HG02642 (cell line): Measurements from ENCODE around the gene CARD9.
"Not testable (repeated sequence)": the region's sequence is repeated elsewhere in the genome, so short reads cannot be mapped to it uniquely, and the experiment has no call there.

Experiments
- ATAC-seq: cut with Tn5 transposase; IDR thresholded peaks from one replicate; pipeline ENCODE4 v1.9.1; 2021; ENCODE audit warnings: mild to moderate bottlenecking; ENCODE audit not compliant: unreplicated experiment, poor library complexity

The CARD9 gene

GRCh38 chr9:136326761-136327303 lies 46.6 kb downstream of the CARD9 start:
- no peak for ATAC-seq

GRCh38 chr9:136326061-136326760 lies 47.3 kb downstream of the CARD9 start:
- no peak for ATAC-seq

- no peak for ATAC-seq
Observed at GRCh38 chr9:136325358-136325757, 48.1 kb downstream of the CARD9 start.

- no peak for ATAC-seq
Observed at GRCh38 chr9:136324501-136325300, 48.8 kb downstream of the CARD9 start.

- ATAC-seq, result no peak
Observed at GRCh38 chr9:136323371-136323789, 50.1 kb downstream of the CARD9 start.

- no peak for ATAC-seq
Observed at GRCh38 chr9:136322756-136323330, 50.6 kb downstream of the CARD9 start.

GRCh38 chr9:136321561-136321960 lies 51.9 kb downstream of the CARD9 start:
- no peak for ATAC-seq

GRCh38 chr9:136320972-136321371 lies 52.5 kb downstream of the CARD9 start:
- not testable (repeated sequence) for ATAC-seq

- ATAC-seq, result not testable (repeated sequence)
Observed at GRCh38 chr9:136319955-136320354, 53.5 kb downstream of the CARD9 start.

GRCh38 chr9:136319244-136319643 lies 54.2 kb downstream of the CARD9 start:
- ATAC-seq, result not testable (repeated sequence)

GRCh38 chr9:136318776-136319241 lies 54.7 kb downstream of the CARD9 start:
- no peak for ATAC-seq

- no peak for ATAC-seq
Observed at GRCh38 chr9:136318111-136318775, 55.2 kb downstream of the CARD9 start.

GRCh38 chr9:136317695-136318094 lies 55.8 kb downstream of the CARD9 start:
- no peak for ATAC-seq

GRCh38 chr9:136316896-136317676 lies 56.4 kb downstream of the CARD9 start:
- ATAC-seq, result no peak

- ATAC-seq, result no peak
Observed at GRCh38 chr9:136316271-136316751, 57.2 kb downstream of the CARD9 start.

- no peak for ATAC-seq
Observed at GRCh38 chr9:136314944-136315343, 58.5 kb downstream of the CARD9 start.

GRCh38 chr9:136314056-136314416 lies 59.4 kb downstream of the CARD9 start:
- no peak for ATAC-seq
